Fibroblast of upper back skin (primary cell): Measurements from ENCODE around the gene TM2D1.

ENCODE experiments used
- DNase-seq: peaks from one replicate; pipeline ENCODE4 v3.0.0-alpha.2; 2013

The TM2D1 gene

DNA sequence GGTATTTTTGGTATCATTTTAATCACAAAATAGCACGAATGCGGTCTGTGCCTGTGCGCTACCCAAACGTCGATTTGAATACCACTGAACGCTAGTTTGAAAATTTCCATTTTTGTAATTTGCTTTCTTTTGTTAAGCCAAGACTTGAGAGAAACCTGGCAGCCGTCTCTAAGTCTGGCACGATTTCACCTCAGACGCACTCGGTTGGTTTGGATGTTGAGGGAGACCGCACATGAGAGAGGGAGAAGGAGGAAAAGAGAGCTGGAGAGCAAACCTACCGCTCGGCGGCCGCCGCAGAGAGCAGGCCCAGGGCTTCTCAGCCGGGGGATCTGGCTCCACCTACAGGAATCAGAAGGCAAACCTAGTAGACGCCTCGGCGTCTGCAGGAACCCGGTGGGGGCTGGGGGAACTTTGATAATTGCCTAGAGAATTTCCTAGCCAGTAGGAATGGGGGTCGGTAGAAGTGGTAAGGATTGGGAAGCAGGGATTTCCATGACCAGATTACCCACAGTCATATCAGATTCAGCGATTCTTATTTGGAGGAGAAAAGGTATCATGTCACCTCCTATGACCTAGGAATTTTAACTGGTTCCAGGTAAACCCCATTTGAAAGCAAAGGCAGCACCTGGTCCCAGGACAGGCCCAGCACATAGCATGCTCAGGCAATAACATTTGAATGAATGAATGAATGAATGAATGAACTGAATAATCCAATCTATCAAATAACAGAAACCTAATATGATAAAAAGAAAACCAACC, 83.2 kb downstream of the TM2D1 start:
- DNase-seq = peak; percentile 68

DNA sequence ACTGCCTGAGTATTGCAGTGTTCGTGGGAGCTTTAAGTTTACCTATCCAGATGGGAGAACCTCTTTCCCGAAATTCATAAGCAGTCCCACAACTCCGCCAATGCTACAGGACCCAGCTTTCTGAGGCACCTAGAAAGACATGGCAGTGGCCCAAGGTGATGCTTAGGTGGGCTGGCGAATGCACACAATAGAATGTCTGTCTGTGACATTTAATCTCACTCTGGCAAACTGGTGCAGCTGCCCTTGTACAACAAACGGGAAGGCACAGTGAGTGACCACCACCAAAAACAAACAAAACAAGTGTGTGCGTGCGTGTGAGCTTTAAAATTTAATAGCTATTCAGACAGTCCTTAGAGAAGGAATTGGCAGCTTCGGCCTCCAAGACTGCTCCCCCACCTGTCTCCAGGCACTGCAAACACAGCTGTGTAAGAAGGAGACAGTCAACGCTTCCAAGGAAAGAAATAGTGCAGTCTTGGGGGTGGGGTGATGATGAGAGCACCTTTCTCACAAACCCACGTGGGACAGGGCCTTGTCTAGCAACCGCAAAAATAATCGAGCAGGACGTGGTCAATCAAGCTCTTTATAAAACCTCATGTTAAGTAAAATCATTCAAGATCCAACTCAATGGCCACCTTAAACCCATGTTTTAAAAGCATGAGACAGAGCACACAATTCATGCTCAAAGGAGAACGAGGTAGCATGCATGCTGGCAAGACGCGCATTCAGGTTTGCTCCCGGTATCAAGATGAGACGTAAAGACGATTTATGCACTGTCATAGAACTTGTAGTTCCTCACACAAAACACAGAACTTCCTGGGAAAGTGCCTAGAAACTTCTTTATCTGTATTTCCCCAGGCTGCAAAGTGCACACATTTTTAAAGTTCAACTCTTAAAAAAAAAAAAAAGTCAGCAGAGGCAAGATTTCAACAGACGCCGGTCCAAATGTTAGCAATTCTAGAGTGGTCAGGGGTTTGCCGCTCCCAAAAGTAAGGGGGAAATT, 84.1 kb downstream of the TM2D1 start:
- DNase-seq = peak; percentile 26

DNA sequence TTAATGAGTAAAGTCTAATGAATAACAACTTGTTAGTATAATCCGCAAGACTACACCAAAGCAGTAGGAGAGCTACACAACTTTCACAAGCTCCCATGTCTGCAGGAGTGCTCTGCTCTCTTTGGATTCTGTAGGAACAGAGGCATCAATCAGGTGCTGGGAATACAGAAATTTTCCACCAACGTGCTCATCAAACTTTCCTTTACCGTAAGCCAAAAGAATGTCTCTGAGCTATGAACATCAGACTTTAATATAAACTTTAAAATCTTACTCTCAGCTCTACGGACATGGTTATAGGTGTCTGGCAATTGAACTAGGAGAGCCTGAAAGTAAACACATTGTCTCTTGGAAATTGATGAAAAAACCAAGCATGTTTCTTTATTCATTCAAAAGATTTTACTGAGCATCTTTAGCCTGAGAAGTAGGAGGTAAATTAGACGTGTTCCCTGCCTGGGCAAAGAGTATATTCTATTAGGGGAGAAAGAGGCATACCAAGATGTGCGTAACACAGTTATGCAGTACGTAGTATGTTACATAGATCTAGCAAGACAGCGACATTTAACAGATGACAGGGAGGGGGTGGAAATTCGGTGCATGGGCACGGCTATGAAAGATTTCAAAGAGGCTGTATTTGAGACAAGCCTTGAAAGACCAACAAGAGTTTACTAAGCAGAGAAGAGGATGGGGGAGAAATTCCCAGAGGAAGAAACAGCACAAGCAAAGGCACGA, 85.2 kb downstream of the TM2D1 start:
- DNase-seq = no peak

DNA sequence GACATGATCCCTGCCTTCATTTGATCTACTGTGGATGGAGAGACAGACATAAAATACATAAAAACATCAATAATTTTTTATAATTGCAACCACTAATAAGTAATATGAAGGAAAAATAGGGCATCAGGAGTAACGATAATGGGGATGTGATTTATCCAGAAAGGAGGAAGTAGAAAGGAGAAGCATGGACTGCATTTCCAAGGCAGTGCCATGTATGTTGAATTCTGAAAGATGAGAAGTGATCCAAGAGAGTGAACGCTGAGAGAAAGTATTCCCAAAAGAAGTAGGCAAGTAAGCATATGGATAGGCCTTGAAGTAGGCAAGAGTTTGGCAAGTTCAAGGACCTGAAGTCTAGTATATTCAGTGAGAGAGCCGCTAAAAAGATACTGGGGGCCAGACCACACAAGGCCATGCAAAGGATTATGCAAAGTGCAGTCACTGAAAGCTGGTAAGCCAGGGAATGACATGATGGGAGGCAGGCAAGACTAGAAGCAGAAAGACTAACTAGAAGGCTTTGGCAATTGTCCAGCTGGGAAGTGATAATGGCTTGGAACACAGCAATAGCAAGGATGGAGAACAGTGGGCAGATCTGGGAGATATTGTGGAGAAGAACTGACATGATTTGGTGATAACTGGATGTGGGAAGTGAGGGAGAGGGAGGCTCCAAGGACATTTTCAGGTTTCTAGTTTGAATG, 85.9 kb downstream of the TM2D1 start:
- DNase-seq = peak; percentile 10

DNA sequence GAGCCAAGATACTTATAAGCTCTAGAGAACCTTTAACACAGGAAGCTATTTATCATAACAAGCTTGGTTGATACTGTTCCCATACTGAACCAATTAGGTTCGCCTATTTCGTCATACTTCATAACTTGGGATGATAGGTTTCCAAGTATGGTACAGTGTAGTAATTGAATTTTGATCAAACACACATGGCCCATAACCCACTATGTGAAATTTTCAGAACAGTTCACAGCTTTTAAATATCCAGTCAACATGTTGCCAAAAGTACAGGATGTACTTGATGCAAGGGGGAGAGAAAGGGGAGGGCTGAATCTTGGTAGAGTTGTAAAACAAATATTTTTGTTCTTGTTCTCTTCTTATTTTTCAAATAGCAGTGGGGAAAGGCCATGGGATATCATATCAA, 86.6 kb downstream of the TM2D1 start:
- DNase-seq = peak; percentile 95

DNA sequence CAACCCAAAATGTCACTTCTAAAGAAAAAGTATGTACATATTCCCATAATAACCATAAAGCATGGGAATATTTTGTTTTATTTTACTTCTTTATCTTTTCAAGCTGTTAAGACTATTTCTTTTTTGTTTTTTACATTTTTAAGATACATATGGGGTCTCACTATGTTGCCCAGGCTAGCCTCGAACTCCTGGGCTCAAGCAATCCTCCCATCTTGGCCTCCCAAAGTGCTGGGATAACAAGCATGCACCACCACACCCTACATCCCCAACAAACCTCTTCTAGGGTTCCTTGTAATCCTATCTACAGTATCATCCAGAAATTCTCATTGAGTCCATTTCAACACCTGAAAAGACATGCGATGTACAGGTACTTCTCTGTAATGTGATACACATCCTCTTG, 87.5 kb downstream of the TM2D1 start:
- no peak for DNase-seq

DNA sequence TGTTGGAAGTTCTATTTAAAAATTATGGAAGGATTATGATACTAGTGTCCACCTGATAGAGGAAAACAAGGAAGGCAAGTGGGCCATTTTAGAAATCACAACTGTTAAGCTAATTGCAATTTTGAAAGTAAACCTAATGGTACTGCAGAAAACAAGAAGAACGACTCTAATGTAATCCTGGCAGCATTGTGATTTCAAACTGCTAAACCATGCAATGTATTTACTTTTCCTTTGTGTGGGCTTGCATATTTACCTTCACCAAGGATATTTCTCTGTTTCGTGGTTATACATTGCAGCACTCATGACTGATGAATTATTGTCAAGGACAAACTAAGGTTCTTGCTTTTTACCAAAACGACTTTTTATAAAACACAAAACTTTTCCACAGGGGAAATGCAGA, 88.1 kb downstream of the TM2D1 start:
- no peak for DNase-seq

DNA sequence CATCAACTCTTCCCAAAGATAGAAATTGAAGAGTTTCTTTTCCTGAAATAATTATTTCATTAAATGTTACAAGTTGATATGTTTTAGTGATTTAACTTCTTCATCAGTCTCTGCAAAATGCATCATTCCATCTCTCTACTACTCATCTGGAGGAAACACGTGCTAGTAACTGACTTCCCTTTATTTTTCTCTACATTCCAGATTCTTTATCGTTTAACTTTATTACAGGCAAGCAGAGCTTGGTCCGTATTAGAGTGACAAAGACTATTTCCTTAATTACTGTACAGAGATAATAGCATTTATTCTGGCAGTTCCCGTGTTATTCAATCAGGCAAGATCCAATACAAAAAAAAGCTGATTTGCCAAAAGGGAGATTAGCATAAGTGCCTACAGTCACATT, 88.6 kb downstream of the TM2D1 start:
- no peak for DNase-seq

DNA sequence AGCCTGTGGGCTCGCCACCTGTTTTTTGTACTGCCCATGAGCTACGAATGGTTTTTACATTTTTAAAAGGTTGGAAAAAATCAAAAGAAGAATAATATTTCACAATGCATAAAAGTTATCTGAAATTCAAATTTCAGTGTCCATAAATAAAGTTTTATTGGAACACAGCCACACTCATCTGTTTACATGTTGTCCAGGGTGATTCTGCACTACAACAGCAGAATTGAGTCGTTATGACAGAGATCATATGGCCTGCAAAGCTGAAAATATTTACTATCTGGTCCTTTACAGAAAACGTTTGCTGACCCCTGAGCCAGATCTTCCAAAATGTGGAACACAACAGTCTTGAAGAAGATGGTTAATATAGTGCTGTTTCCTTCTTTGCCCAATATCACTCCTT, 89.4 kb downstream of the TM2D1 start:
- DNase-seq = no peak

DNA sequence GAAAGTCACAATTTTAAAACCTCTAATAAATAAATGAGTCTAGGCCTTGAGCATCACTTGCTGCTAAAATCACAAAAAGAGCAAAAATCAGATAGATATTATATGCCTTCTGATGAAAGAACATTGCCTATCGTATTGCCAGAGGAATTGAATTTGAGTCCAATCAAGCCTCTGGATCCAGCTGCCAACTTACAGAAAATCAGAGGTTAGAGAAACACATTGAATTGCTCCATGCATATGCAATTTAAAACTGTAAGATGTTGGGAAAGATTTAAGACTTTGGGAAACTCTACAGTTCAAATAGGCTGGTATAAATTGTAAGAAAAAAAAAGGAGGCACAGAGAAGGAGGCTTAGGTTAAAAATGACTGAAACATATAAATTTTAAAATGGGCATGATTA, 93.5 kb downstream of the TM2D1 start:
- DNase-seq = no peak
